ACC112 (cell line): Measurements from ENCODE around the gene SLC45A1.

Experiments used
- H2AFZ ChIP-seq: fragments of 200-600 bp; sonication (generic); one replicate; pipeline ENCODE4 v1.6.0; 2017; ENCODE audit warnings: antibody characterized with exemption, low read length; ENCODE audit not compliant: unreplicated experiment
- H3K27ac ChIP-seq: fragments of 200-600 bp; sonication (generic); 2 replicates; pipeline ENCODE4 v1.5.1; 2014; ENCODE audit warnings: low read depth, mild to moderate bottlenecking, antibody characterized with exemption, low read length, moderate library complexity
- H3K27me3 ChIP-seq: fragments of 200-600 bp; sonication (generic); 2 replicates; pipeline ENCODE4 v1.6.1; 2014; ENCODE audit warnings: mild to moderate bottlenecking, antibody characterized with exemption, low read length, moderate library complexity, mixed read lengths; ENCODE audit not compliant: insufficient read depth
- H3K36me3 ChIP-seq: fragments of 200-600 bp; sonication (generic); 2 replicates; pipeline ENCODE4 v1.6.1; 2016; ENCODE audit warnings: mild to moderate bottlenecking, antibody characterized with exemption, low read length, moderate library complexity, mixed read lengths; ENCODE audit not compliant: insufficient read depth
- H3K4me1 ChIP-seq: fragments of 200-600 bp; sonication (generic); one replicate; pipeline ENCODE4 v1.6.1; 2016; ENCODE audit warnings: low read length, mixed read lengths; ENCODE audit not compliant: insufficient read depth, unreplicated experiment, control insufficient read depth
- H3K4me3 ChIP-seq: fragments of 200-600 bp; sonication (generic); 2 replicates; pipeline ENCODE4 v1.5.1; 2014; ENCODE audit warnings: mild to moderate bottlenecking, low read depth, low read length
- H3K79me2 ChIP-seq: fragments of 200-600 bp; sonication (generic); one replicate; pipeline ENCODE4 v1.6.0; 2016; ENCODE audit warnings: low read length; ENCODE audit not compliant: control insufficient read depth, unreplicated experiment, insufficient read depth

The SLC45A1 gene

DNA sequence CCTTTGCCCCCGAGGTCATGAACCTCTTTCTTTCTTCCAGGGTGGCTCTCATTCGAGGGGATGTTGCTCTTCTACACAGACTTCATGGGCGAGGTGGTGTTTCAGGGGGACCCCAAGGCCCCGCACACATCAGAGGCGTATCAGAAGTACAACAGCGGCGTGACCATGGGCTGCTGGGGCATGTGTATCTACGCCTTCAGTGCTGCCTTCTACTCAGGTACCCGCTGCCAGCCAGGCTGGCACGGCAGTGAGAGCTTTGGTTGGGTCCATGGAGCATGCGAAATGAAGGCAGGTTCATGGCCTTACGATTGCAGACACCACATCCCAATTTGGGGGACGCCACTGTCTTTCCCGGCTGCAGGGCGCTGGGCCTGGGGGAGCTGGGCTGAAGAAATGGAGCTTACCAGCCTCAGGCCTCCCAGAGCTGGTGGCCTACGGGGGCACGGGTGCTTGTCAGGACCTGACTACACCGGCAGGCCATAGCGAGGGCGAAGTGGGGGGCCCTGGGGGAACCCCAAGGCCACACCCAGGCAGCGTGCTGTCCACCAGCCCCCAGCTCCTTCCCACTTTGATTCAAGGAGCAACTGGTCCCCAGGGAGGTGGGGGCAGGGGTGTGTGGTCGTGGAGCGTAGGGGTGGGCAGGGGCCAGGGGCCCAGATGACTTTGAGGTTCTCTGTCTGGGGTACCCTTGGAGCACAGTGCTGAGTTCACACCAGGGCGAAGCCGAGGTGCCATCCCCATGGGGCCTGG, 20.0 kb downstream of the SLC45A1 start:
- H3K27me3 ChIP-seq, result no peaks in the 10 kb centered on the region
- H2AFZ ChIP-seq, result no peak overlapping the region

DNA sequence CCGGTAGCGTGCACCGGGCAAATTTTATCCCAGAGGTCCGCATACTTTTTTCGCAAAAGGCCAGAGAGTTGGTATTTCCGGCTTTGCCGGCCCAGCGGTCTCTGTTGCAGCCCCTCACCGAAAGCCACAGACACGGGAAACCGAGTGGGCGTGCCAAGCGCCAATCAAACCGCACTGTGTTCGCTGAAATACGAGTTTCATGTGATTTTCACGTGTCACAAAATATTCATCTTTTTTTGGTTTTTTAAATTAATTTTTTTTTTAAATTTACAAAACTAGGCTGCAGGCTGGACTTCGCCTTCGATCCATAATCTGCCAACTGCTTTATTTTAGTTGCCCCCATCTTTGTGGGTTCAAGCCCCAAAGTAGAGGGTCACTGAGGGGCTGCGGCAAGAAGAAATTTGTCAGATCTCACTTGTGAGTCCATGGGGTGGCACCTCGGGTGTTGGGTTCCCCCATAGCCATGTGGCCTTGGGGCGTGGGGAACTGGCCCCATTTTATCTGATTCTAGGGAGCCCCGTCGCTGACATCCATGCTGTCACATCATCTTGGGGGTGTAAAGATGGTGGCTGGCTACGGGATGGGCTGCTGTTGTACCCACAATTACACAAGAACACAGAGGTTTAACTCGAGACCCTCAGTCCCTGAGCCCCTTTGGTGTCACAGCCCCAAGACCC, 20.8 kb downstream of the SLC45A1 start:
- Histone ChIP-seq H3K4me3 (no peak overlapping the region), H3K79me2 (no peaks in the 10 kb centered on the region), H3K27me3 (no peaks in the 10 kb centered on the region), H2AFZ (no peak overlapping the region), H3K4me1 (peaks cover 6% of the 10 kb centered on the region), H3K27ac (no peak overlapping the region), H3K36me3 (peaks cover 12% of the 10 kb centered on the region; the same call in 1 of the 2 replicates)

More for the DNA sequence above, 20.0 kb downstream of the SLC45A1 start:
- Histone ChIP-seq H3K79me2 (no peaks in the 10 kb centered on the region), H3K4me3 (no peak overlapping the region), H3K4me1 (peaks cover 2% of the 10 kb centered on the region), H3K27ac (no peak overlapping the region), H3K36me3 (peaks cover 12% of the 10 kb centered on the region; the same call in 1 of the 2 replicates)

DNA sequence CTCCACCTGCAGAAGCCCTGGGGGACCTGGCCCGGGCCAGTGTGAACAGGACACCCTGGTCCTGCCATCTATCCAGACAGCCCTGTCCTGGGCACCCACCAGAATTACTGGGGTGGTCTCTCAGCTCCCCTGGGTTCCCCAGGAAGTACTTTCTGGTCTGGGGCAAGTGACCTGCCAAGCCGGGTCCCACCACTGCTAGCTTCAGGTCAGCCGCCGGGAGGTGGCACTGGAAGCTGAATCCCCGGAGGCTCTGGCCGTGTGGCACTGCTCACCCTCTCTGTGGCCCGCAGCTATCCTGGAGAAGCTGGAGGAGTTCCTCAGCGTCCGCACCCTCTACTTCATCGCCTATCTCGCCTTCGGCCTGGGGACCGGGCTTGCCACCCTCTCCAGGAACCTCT, 21.3 kb downstream of the SLC45A1 start:
- Histone ChIP-seq H3K36me3 (peaks cover 12% of the 10 kb centered on the region; the same call in 1 of the 2 replicates), H3K27me3 (no peaks in the 10 kb centered on the region), H3K4me1 (peaks cover 11% of the 10 kb centered on the region), H3K79me2 (no peaks in the 10 kb centered on the region), H3K27ac (no peak overlapping the region), H3K4me3 (no peak overlapping the region), H2AFZ (no peak overlapping the region)

DNA sequence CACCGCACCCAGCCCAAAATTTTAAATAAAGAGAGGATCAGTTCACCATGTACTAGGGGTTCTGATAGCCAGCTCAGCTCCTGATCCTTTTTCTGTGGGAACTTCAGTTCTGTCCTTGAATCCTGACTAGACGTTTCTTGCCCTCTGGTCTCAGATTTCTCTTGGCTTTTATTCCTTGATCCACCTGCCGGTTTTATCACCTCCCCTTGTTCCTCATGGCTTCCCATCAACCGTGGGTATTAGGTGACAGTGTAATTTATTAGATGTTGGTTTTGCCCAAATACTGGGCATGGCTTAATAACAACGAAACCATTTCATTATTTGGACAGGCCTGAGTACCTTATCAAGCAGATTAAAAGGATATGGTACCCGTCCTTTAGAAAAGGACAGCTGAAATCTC, 22.5 kb downstream of the SLC45A1 start:
- Histone ChIP-seq H3K4me3 (no peak overlapping the region), H3K27me3 (no peaks in the 10 kb centered on the region), H3K36me3 (peaks cover 12% of the 10 kb centered on the region; the same call in 1 of the 2 replicates), H2AFZ (no peak overlapping the region), H3K27ac (no peak overlapping the region), H3K4me1 (peaks cover 17% of the 10 kb centered on the region), H3K79me2 (no peaks in the 10 kb centered on the region)

DNA sequence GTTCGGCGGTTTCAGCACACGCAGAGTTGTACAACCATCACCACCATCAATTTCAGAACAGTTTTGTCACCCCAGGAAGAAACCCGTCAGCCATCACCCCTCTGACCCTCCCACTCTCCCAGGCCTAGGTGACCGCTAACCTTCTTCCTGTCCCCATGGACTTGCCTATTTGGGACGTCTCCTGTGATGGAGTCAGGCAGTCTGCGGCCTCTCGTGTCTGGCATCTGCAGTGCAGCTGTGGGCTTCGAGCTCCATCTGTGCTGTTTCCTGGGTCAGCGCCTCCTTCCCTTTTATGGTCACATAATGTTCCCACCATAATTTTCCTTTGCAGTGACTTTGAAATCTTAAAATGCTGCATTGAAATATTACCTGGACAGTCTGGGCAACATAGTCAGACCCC, 24.4 kb downstream of the SLC45A1 start:
- Histone ChIP-seq H3K4me1 (peaks cover 17% of the 10 kb centered on the region), H2AFZ (no peak overlapping the region), H3K36me3 (0 out of 2 replicates have a peak, but pooled peaks cover 8% of the 10 kb centered on the region), H3K79me2 (no peaks in the 10 kb centered on the region), H3K27me3 (no peaks in the 10 kb centered on the region), H3K4me3 (no peak overlapping the region), H3K27ac (peak overlapping the region; percentile 95)

DNA sequence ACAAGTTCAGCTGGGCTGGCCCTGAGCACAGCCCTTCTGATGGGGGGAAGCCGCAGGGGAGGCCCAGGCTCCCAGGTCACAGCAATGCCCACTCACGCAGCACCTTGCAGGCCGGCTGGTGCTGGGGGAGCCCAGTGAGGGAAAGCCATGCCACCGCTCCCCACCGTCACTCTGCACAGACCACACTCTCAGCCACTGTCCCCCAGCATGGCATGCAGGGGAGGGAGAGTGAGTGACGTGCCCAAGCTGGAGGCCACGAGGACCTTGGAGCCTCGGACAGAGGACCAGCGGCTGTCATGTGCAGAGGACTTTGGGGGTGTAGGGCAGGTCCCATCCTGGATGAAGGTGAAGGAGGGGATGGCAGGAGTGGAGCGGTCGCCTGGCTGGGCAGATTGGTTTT, 25.1 kb downstream of the SLC45A1 start:
- no peak overlapping the region for H2AFZ ChIP-seq
- H3K4me3 ChIP-seq, result no peak overlapping the region; the same call in 1 of the 2 replicates

DNA sequence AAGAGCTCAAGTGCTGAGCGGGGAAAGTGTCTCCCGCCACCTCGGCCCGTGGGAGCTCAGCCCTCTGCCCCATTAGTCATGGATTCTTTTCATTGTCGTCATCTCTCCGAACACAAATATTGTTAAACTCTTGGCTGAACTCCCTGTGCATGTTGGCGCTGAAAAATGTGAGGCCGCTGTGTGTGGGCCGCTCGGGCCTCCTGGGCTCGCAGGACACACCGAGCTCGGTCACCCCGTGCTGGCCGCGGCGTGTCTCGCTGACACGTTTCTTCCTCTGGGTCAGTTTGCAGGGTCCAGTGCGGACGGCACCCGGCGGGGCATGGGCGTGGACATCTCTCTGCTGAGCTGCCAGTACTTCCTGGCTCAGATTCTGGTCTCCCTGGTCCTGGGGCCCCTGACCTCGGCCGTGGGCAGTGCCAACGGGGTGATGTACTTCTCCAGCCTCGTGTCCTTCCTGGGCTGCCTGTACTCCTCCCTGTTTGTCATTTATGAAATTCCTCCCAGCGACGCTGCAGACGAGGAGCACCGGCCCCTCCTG, 25.6 kb downstream of the SLC45A1 start:
- H3K27me3 ChIP-seq, result no peaks in the 10 kb centered on the region
- no peaks in the 10 kb centered on the region for H3K36me3 ChIP-seq
- peak overlapping the region; percentile 95 for H3K27ac ChIP-seq
- no peaks in the 10 kb centered on the region for H3K79me2 ChIP-seq
- H2AFZ ChIP-seq, result no peak overlapping the region
- H3K4me1 ChIP-seq, result peaks cover 17% of the 10 kb centered on the region
- peak overlapping the region; percentile 38 for H3K4me3 ChIP-seq

More for the DNA sequence above, 25.1 kb downstream of the SLC45A1 start:
- Histone ChIP-seq H3K27ac (peak overlapping the region; percentile 95), H3K4me1 (peaks cover 17% of the 10 kb centered on the region), H3K36me3 (0 out of 2 replicates have a peak, but pooled peaks cover 2% of the 10 kb centered on the region), H3K79me2 (no peaks in the 10 kb centered on the region), H3K27me3 (no peaks in the 10 kb centered on the region)

DNA sequence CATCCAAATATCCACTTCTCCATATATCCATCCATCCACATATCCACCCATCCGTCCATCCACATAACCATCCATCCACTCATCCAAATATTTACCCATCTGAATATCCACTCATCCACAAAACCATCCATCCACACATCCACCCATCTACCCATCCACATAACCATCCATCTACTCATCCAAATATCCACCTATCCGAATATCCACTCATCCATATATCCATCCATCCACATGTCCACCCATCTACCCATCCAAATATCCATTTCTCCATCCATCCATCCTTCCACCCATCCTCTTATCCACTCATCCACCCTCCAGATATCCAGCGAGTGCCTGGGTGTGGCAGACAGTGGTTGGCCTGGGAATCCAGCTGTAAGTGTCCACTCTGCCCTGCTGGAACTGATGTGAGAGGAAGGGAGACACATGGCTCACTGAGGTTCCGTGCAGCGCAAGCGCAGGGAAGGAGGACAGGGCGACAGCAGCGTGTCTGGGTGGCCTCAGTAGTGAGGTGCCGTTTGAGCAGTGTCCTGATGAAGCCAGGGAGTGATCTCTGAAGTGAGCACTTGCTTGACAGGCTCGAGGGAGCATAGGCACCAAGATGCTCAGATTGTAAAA, 27.1 kb downstream of the SLC45A1 start:
- Histone ChIP-seq H2AFZ (no peak overlapping the region), H3K27me3 (no peaks in the 10 kb centered on the region), H3K36me3 (no peaks in the 10 kb centered on the region), H3K27ac (no peak overlapping the region), H3K4me3 (no peak overlapping the region), H3K4me1 (peaks cover 25% of the 10 kb centered on the region), H3K79me2 (no peaks in the 10 kb centered on the region)

DNA sequence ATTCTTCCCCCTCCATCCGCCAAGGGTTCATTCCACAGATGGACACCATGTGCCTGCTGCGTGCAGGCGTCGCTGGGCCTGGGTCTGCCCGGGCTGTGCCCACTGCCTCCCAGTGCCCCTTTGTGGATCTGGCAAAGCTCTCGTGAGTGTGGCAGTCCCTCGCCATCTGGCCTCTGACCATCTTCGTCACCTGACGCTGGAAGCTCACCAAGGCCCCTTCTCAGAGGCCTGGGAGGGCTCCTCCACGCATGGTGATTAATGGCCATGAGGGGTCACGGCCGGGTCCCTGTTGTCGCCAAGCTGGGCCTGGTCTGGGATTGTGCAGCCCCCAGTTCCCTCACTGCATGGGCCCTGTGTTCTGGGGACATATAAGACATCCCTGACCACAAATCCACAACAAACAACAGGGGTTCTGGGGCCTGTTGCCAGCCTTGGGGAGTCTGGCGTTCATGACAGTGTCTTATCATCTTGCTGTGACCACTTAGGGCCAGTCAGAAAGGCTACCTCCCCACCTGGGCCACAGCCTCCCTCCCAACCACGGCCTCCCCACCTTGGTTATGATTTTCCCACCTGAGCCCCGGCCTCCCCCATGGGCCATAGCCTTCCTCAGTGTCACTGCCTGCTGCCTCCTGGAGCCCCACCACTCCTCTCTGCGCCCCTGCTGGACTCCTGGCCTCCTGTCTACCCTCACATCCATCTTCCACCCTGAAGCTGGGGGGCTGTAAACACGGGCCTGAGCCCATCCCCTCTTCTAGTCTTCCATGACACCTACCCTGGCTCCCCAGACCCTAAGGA, 27.9 kb downstream of the SLC45A1 start:
- H3K79me2 ChIP-seq, result no peaks in the 10 kb centered on the region
- no peaks in the 10 kb centered on the region for H3K27me3 ChIP-seq
- no peak overlapping the region for H3K4me3 ChIP-seq
- no peaks in the 10 kb centered on the region for H3K36me3 ChIP-seq
- H3K4me1 ChIP-seq, result peaks cover 29% of the 10 kb centered on the region
- H3K27ac ChIP-seq, result no peak overlapping the region
- H2AFZ ChIP-seq, result no peak overlapping the region

DNA sequence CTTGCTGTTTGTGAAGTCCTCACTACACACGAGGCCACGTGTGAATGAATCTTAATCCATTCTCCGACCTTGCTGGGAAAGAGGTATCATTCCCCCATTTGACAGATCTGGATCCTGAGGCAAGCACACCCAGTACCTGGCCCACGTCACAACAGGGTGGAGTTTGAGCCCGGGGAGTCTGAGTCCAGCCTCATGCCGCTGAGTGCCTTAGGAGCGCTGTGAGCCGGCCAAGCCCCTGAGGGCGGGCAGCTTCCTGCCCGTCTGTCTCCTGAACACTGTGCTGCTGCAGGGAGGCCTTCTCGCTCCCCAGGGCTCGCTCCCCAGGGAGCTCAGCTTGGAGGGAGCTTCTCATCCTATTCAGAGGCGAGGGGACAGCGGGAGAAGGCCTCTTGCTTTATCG, 29.7 kb downstream of the SLC45A1 start:
- no peak overlapping the region for H2AFZ ChIP-seq

More for the DNA sequence above, 29.7 kb downstream of the SLC45A1 start:
- Histone ChIP-seq H3K36me3 (no peaks in the 10 kb centered on the region), H3K27ac (no peak overlapping the region), H3K4me3 (no peak overlapping the region), H3K27me3 (no peaks in the 10 kb centered on the region), H3K4me1 (peaks cover 29% of the 10 kb centered on the region), H3K79me2 (no peaks in the 10 kb centered on the region)
